ENCODE measurements around the gene MAST4. TPM values are rescaled to one million over a fixed set of nuclear protein-coding genes. Genes with fewer than 3 reads are reported as not detected.

The MAST4 gene
- total and polyA plus RNA-seq, 2 of the 4 experiments (the other 2 are of a cell fraction) = 4.8 to 6.8 TPM

DNA sequence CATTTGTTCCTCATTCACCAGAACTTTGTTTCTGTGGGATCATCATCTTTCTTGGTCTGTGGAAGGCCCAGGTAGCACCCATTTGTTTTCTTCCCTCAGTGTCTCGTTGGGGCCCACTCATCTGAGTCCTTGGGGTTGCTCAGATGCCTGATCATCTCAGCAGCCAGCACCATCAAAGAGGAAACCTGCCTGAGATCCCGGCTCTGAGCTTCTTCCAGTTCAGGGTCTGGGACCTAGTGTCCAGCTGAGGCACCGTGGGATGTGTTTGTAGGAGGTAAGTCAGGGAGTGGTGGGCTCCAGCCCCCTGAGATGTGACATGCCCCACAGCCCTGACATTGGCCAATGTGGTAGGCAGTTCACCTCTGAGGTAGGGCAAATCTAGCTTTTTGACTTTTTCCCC is 609.8 kb downstream of the MAST4 start:
- DNase-seq (no peak), ATAC-seq (ENCODE audit: low read depth) (no peak)
- Histone ChIP-seq H3K4me2 (ENCODE audit: low read depth, low read length) (no peak overlapping the region), H2BK15ac (ENCODE audit: low read depth, low read length) (no peak overlapping the region), H2BK120ac (ENCODE audit: low read depth, low read length) (no peak overlapping the region), H4K8ac (ENCODE audit: low read depth in 2 of 2, low read length in 2 of 2) (no peak overlapping the region), H3K36me3 (ENCODE audit: control insufficient read depth, insufficient read depth, low read length) (no peaks in the 10 kb centered on the region), H3K18ac (ENCODE audit: low read depth, low read length) (no peak overlapping the region), H2AK5ac (ENCODE audit: low read depth, low read length) (no peak overlapping the region), H3K4me3 (ENCODE audit: insufficient read depth, low read depth, low read length) (no peak overlapping the region), H3K9ac (ENCODE audit: low read depth, low read length) (no peak overlapping the region), H2BK5ac (ENCODE audit: low read depth, low read length, poor library complexity, severe bottlenecking) (no peak overlapping the region), H2BK20ac (ENCODE audit: low read depth, low read length) (no peak overlapping the region), H3K9me1 (ENCODE audit: insufficient read depth, low read length) (no peaks in the 10 kb centered on the region), H4K20me1 (ENCODE audit: insufficient read depth, low read length) (no peaks in the 10 kb centered on the region), H4K91ac (ENCODE audit: insufficient read depth, low read depth, low read length) (no peak overlapping the region), H3K56ac (ENCODE audit: extremely low read depth, insufficient read depth, low read length) (no peak overlapping the region), H3K9me3 (ENCODE audit: control insufficient read depth, insufficient read depth, low read length) (no peaks in the 10 kb centered on the region), H2AK9ac (replicated peaks; ENCODE audit: low read depth, low read length, poor library complexity) (no peak overlapping the region), H3K4ac (ENCODE audit: low read depth, low read length) (0 out of 2 replicates have a peak overlapping the region, but pooled peaks have one; percentile 15), H4K5ac (ENCODE audit: low read depth, low read length) (no peak overlapping the region), H3K23ac (ENCODE audit: low read depth, low read length) (no peak overlapping the region), H3K14ac (replicated peaks; ENCODE audit: low read depth, low read length) (no peak overlapping the region), H3K79me1 (ENCODE audit: low read depth in 1 of 2, low read length in 2 of 2) (no peaks in the 10 kb centered on the region), H3K27ac (ENCODE audit: insufficient read depth, low read length) (no peak overlapping the region), H2AFZ (replicated peaks; ENCODE audit: low read length, poor library complexity) (no peak overlapping the region), H3K4me1 (ENCODE audit: control insufficient read depth, insufficient read depth, low read length) (peaks cover 2% of the 10 kb centered on the region; the same call in 1 of the 2 replicates), H3K27me3 (ENCODE audit: control insufficient read depth, insufficient read depth, low read length) (no peaks in the 10 kb centered on the region)
- CTCF ChIA-PET = interaction anchor here (1.4 kb wide), 1 partner anchor 47 kb away, joined by 3 read pairs; no protein-coding TSS in a partner anchor
- in situ Hi-C loops (cut with MboI; ENCODE audit: low sequenced_read_pairs) = loop anchor here (5.0 to 25.0 kb wide), 2 partner anchors 399 to 894 kb away; no protein-coding TSS in a partner anchor
- 100% methylated on average over 1 of the region's 3 CpGs; no CpG with 5 or more reads in 1 of the 2 experiments for WGBS, 2 experiments (ENCODE audit: extremely low coverage in 2 of 2, insufficient read length in 1 of 2)
- intact Hi-C loops (cut with micrococcal nuclease) = no loop called here
- no TSS peak for BruUV-seq (replicated peaks)
- dilution Hi-C loops (cut with HindIII; ENCODE audit: low sequenced_read_pairs, unreplicated experiment) = no loop called here
- POLR2A ChIA-PET (ENCODE audit: unreplicated experiment) = no interaction called here
- TF ChIP-seq RFX5 (IDR thresholded peaks at IDR 0.05; ENCODE audit: low read depth, low read length) (no peak), RCOR1 (IDR thresholded peaks at IDR 0.05; ENCODE audit: insufficient replicate concordance, low read length) (no peak), SMC3 (IDR thresholded peaks at IDR 0.05; ENCODE audit: low read depth, low read length) (no peak), POLR2A (IDR thresholded peaks at IDR 0.05; ENCODE audit: low read depth, low read length) (no peak), MAFK (IDR thresholded peaks at IDR 0.05; ENCODE audit: low read depth, low read length) (no peak), NFE2L2 (IDR thresholded peaks at IDR 0.05; ENCODE audit: low read depth, low read length) (no peak), CEBPB (IDR thresholded peaks at IDR 0.05; ENCODE audit: low read depth, low read length) (no peak), RAD21 (IDR thresholded peaks at IDR 0.05; ENCODE audit: low read length) (no peak), BHLHE40 (IDR thresholded peaks at IDR 0.05; ENCODE audit: low read depth, low read length) (no peak), MXI1 (IDR thresholded peaks at IDR 0.05; ENCODE audit: borderline replicate concordance, low read depth, low read length) (no peak), CHD1 (IDR thresholded peaks at IDR 0.05; ENCODE audit: low read depth, low read length) (no peak), MAZ (IDR thresholded peaks at IDR 0.05; ENCODE audit: borderline replicate concordance, low read depth, low read length) (no peak), FOS (IDR thresholded peaks at IDR 0.05; ENCODE audit: low read depth, low read length) (no peak)
- TF ChIP-seq, protein P1, sequence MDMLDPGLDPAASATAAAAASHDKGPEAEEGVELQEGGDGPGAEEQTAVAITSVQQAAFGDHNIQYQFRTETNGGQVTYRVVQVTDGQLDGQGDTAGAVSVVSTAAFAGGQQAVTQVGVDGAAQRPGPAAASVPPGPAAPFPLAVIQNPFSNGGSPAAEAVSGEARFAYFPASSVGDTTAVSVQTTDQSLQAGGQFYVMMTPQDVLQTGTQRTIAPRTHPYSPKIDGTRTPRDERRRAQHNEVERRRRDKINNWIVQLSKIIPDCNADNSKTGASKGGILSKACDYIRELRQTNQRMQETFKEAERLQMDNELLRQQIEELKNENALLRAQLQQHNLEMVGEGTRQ (IDR thresholded peaks at IDR 0.05; ENCODE audit: low read depth, low read length) = no peak
- TF ChIP-seq, protein P2, sequence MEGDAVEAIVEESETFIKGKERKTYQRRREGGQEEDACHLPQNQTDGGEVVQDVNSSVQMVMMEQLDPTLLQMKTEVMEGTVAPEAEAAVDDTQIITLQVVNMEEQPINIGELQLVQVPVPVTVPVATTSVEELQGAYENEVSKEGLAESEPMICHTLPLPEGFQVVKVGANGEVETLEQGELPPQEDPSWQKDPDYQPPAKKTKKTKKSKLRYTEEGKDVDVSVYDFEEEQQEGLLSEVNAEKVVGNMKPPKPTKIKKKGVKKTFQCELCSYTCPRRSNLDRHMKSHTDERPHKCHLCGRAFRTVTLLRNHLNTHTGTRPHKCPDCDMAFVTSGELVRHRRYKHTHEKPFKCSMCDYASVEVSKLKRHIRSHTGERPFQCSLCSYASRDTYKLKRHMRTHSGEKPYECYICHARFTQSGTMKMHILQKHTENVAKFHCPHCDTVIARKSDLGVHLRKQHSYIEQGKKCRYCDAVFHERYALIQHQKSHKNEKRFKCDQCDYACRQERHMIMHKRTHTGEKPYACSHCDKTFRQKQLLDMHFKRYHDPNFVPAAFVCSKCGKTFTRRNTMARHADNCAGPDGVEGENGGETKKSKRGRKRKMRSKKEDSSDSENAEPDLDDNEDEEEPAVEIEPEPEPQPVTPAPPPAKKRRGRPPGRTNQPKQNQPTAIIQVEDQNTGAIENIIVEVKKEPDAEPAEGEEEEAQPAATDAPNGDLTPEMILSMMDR (conservative IDR thresholded peaks at IDR 0.05; ENCODE audit: low read depth, low read length) = no peak
- TF ChIP-seq, protein P3, sequence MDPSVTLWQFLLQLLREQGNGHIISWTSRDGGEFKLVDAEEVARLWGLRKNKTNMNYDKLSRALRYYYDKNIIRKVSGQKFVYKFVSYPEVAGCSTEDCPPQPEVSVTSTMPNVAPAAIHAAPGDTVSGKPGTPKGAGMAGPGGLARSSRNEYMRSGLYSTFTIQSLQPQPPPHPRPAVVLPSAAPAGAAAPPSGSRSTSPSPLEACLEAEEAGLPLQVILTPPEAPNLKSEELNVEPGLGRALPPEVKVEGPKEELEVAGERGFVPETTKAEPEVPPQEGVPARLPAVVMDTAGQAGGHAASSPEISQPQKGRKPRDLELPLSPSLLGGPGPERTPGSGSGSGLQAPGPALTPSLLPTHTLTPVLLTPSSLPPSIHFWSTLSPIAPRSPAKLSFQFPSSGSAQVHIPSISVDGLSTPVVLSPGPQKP (IDR thresholded peaks at IDR 0.05; ENCODE audit: borderline replicate concordance, low read depth, low read length) = no peak

Measured in IMR-90 (cell line).